ENCODE results near the gene MS4A5. TPM values are rescaled to one million over a fixed set of nuclear protein-coding genes. Genes with fewer than 3 reads are reported as not detected.

Gene MS4A5
- total RNA-seq (2021), result not detected in 2 replicates
- percentile 5 among the genes with signal in this experiment for Bru-seq, nascent RNA
- percentile 7 among the genes with signal in this experiment for BruChase-seq, experiment 1, labeled RNA remaining after a 2-hour chase
- BruChase-seq, experiment 2, labeled RNA remaining after a 6-hour chase, result not detected
- long read RNA-seq, result 0 reads

GRCh38 chr11:60429272-60429671 lies at the start of gene MS4A5:
TSS of gene MS4A5 (plus strand) at chr11:60429572. CDS start at chr11:60429675, 103 bp downstream.
- no peak for DNase-seq
- Histone ChIP-seq H3K9me2 (ENCODE audit: insufficient read depth) (no peaks in the 10 kb centered on the region), H3K27ac (no peak within 1 kb of the TSS), H4K20me1 (ENCODE audit: insufficient read depth) (no peaks in the 10 kb centered on the region), H3K36me3 (ENCODE audit: low read depth) (no peaks in the 10 kb centered on the region), H3K4me2 (no peak within 1 kb of the TSS), H3K4me3 (no peak within 1 kb of the TSS), H3K79me2 (ENCODE audit: low read depth) (no peaks in the 10 kb centered on the region), H3F3A (ENCODE audit: insufficient read depth, low read depth) (no peaks in the 10 kb centered on the region), H3K4me1 (replicated peaks; ENCODE audit: insufficient read depth) (no peaks in the 10 kb centered on the region), H3K27me3 (ENCODE audit: insufficient read depth, low read depth) (peaks cover 38% of the 10 kb centered on the region), H2AFZ (no peak within 1 kb of the TSS), H3K9me3 (ENCODE audit: insufficient read depth, low read depth) (no peaks in the 10 kb centered on the region)
- TF ChIP-seq CTCF (conservative IDR thresholded peaks at IDR 0.05) (no peak), EZH2 (IDR thresholded peaks at IDR 0.05; ENCODE audit: low read depth) (no peak)
- POLR2A ChIA-PET (ENCODE audit: unreplicated experiment), result no interaction called here
- BruUV-seq (replicated peaks), result no TSS peak
- CTCF ChIA-PET, result no interaction called here
- intact Hi-C loops (cut with micrococcal nuclease; ENCODE audit: unreplicated experiment), result no loop called here

- TF ChIP-seq EZH2 (IDR thresholded peaks at IDR 0.05; ENCODE audit: low read depth) (no peak), CTCF (conservative IDR thresholded peaks at IDR 0.05) (no peak)
- Histone ChIP-seq H4K20me1 (ENCODE audit: insufficient read depth) (no peaks in the 10 kb centered on the region), H3K79me2 (ENCODE audit: low read depth) (no peaks in the 10 kb centered on the region), H3K27me3 (ENCODE audit: insufficient read depth, low read depth) (peaks cover 20% of the 10 kb centered on the region), H3K9me2 (ENCODE audit: insufficient read depth) (no peaks in the 10 kb centered on the region; the same call in 1 of the 2 replicates), H3K36me3 (ENCODE audit: low read depth) (no peaks in the 10 kb centered on the region), H3K27ac (no peak overlapping the region), H3K4me1 (replicated peaks; ENCODE audit: insufficient read depth) (no peaks in the 10 kb centered on the region), H3F3A (ENCODE audit: insufficient read depth, low read depth) (no peaks in the 10 kb centered on the region), H3K4me3 (no peak overlapping the region), H3K9me3 (ENCODE audit: insufficient read depth, low read depth) (no peaks in the 10 kb centered on the region), H2AFZ (no peak overlapping the region), H3K4me2 (no peak overlapping the region)
- no TSS peak for BruUV-seq (replicated peaks)
- no peak for DNase-seq
- intact Hi-C loops (cut with micrococcal nuclease; ENCODE audit: unreplicated experiment), result no loop called here
- CTCF ChIA-PET, result no interaction called here
- POLR2A ChIA-PET (ENCODE audit: unreplicated experiment), result no interaction called here
Measured at GRCh38 chr11:60389279-60389910, 40.0 kb upstream of the MS4A5 start.

- H3K36me3 ChIP-seq (ENCODE audit: low read depth), result no peaks in the 10 kb centered on the region
- ChIA-PET POLR2A (ENCODE audit: unreplicated experiment) (no interaction called here), CTCF (no interaction called here)
- H3K4me2 ChIP-seq, result no peak overlapping the region
- H4K20me1 ChIP-seq (ENCODE audit: insufficient read depth), result no peaks in the 10 kb centered on the region
- H3K27me3 ChIP-seq (ENCODE audit: insufficient read depth, low read depth), result peaks cover 25% of the 10 kb centered on the region
- H3K9me3 ChIP-seq (ENCODE audit: insufficient read depth, low read depth), result no peaks in the 10 kb centered on the region
- BruUV-seq (replicated peaks), result no TSS peak
- intact Hi-C loops (cut with micrococcal nuclease; ENCODE audit: unreplicated experiment), result no loop called here
- no peaks in the 10 kb centered on the region for H3K79me2 ChIP-seq (ENCODE audit: low read depth)
- no peak for DNase-seq
- no peaks in the 10 kb centered on the region; the same call in 1 of the 2 replicates for H3K9me2 ChIP-seq (ENCODE audit: insufficient read depth)
- H3K4me1 ChIP-seq (replicated peaks; ENCODE audit: insufficient read depth), result no peaks in the 10 kb centered on the region
- no peak overlapping the region for H3K27ac ChIP-seq
- TF ChIP-seq EZH2 (IDR thresholded peaks at IDR 0.05; ENCODE audit: low read depth) (no peak), CTCF (conservative IDR thresholded peaks at IDR 0.05) (no peak)
- no peak overlapping the region for H3K4me3 ChIP-seq
- no peaks in the 10 kb centered on the region for H3F3A ChIP-seq (ENCODE audit: insufficient read depth, low read depth)
- H2AFZ ChIP-seq, result no peak overlapping the region
Measured at GRCh38 chr11:60390419-60390818, 39.0 kb upstream of the MS4A5 start.
